Inflammatory macrophage treated with lipopolysaccharide for 4 hours (primary cell): Measurements from ENCODE around the gene IFRD1.
"Not testable (repeated sequence)": the region's sequence is repeated elsewhere in the genome, so short reads cannot be mapped to it uniquely, and the experiment has no call there.

ENCODE experiments used
- DNase-seq: peaks from one replicate; pipeline ENCODE4 v3.0.0-alpha.2; 2020

The IFRD1 gene

GRCh38 chr7:112446431-112446830 lies 3.8 kb upstream of the IFRD1 start:
- DNase-seq, result no peak

GRCh38 chr7:112447406-112447805 lies 2.9 kb upstream of the IFRD1 start:
- DNase-seq, result peak; percentile 44

- no peak for DNase-seq
Measured at GRCh38 chr7:112448381-112448780, 1.9 kb upstream of the IFRD1 start.

GRCh38 chr7:112448891-112449290 lies 1.4 kb upstream of the IFRD1 start:
- no peak for DNase-seq

- DNase-seq, result no peak
Measured at GRCh38 chr7:112449353-112449752, 907 bp upstream of the IFRD1 start.

- peak; percentile 95 for DNase-seq
Measured at GRCh38 chr7:112450807-112451761, 824 bp downstream of the IFRD1 start.

- peak; percentile 26 for DNase-seq
Measured at GRCh38 chr7:112452102-112452888, 2.0 kb downstream of the IFRD1 start.

GRCh38 chr7:112453505-112454171 lies 3.4 kb downstream of the IFRD1 start:
- DNase-seq, result peak; percentile 73

GRCh38 chr7:112454191-112454590 lies 3.9 kb downstream of the IFRD1 start:
- not testable (repeated sequence) for DNase-seq

- no peak for DNase-seq
Measured at GRCh38 chr7:112459645-112460044, 9.4 kb downstream of the IFRD1 start.

- peak; percentile 89 for DNase-seq
Measured at GRCh38 chr7:112462236-112462635, 12.0 kb downstream of the IFRD1 start.

GRCh38 chr7:112467867-112468266 lies 17.6 kb downstream of the IFRD1 start:
- DNase-seq, result no peak

GRCh38 chr7:112470194-112470593 lies 19.9 kb downstream of the IFRD1 start:
- no peak for DNase-seq

- DNase-seq, result no peak
Measured at GRCh38 chr7:112476390-112477052, 26.3 kb downstream of the IFRD1 start.

GRCh38 chr7:112481121-112481736 lies 31.0 kb downstream of the IFRD1 start:
- peak; percentile 8 for DNase-seq

GRCh38 chr7:112481833-112482670 lies 31.8 kb downstream of the IFRD1 start:
- DNase-seq, result peak; percentile 67

- DNase-seq, result peak; percentile 38
Measured at GRCh38 chr7:112484671-112485167, 34.5 kb downstream of the IFRD1 start.

GRCh38 chr7:112485766-112486165 lies 35.5 kb downstream of the IFRD1 start:
- DNase-seq, result no peak

- no peak for DNase-seq
Measured at GRCh38 chr7:112487457-112488263, 37.4 kb downstream of the IFRD1 start.

- no peak for DNase-seq
Measured at GRCh38 chr7:112488264-112488552, 37.9 kb downstream of the IFRD1 start.
